SK-N-SH treated with all-trans-retinoic acid at 6 μM for 48 hours (cell line): ENCODE measurements around the gene PRKG1.

Experiments used
- ATAC-seq: fragments of 200-7000 bp; cut with Tn5 transposase; 3 replicates; pipeline ENCODE4 v1.9.1; 2020; ENCODE audit warnings: mild to moderate bottlenecking, moderate library complexity
- ARNTL ChIP-seq: fragments of 450-650 bp; formaldehyde crosslinking; IDR thresholded peaks from 2 replicates; pipeline ENCODE4 v1.5.0; 2020; ENCODE audit warnings: low read depth, mild to moderate bottlenecking, moderate library complexity, borderline replicate concordance
- BACH2 ChIP-seq: fragments of 250-450 bp; sonication (Bioruptor Pico); IDR thresholded peaks from 2 replicates; pipeline ENCODE4 v1.9.0; 2021; ENCODE audit warnings: mild to moderate bottlenecking, borderline replicate concordance
- CSDC2 ChIP-seq: fragments of 250-450 bp; sonication (Bioruptor Pico); IDR thresholded peaks from 2 replicates; pipeline ENCODE4 v1.5.0; 2020; ENCODE audit warnings: mild to moderate bottlenecking, moderate library complexity
- CSRNP3 ChIP-seq: fragments of 250-450 bp; sonication (Bioruptor Pico); IDR thresholded peaks from 2 replicates; pipeline ENCODE4 v1.5.1; 2021; ENCODE audit warnings: mild to moderate bottlenecking, moderate library complexity
- ESRRG ChIP-seq: fragments of 250-450 bp; sonication (Bioruptor Pico); IDR thresholded peaks from 2 replicates; pipeline ENCODE4 v1.6.1; 2021; ENCODE audit warnings: mild to moderate bottlenecking
- GLIS3 ChIP-seq: fragments of 250-450 bp; sonication (Bioruptor Pico); IDR thresholded peaks from 2 replicates; pipeline ENCODE4 v1.5.0; 2020; ENCODE audit warnings: mild to moderate bottlenecking, moderate library complexity
- ISL1 ChIP-seq: fragments of 250-450 bp; sonication (Bioruptor Pico); IDR thresholded peaks from 2 replicates; pipeline ENCODE4 v2.1.2; 2022; ENCODE audit warnings: mild to moderate bottlenecking, moderate library complexity
- OSR1 ChIP-seq: fragments of 250-450 bp; sonication (Bioruptor Pico); IDR thresholded peaks from 2 replicates; pipeline ENCODE4 v1.8.0; 2022; ENCODE audit warnings: moderate library complexity, mild to moderate bottlenecking, inconsistent platforms
- PATZ1 ChIP-seq: fragments of 250-450 bp; sonication (Bioruptor Pico); IDR thresholded peaks from 2 replicates; pipeline ENCODE4 v1.8.0; 2020; ENCODE audit warnings: mild to moderate bottlenecking, moderate library complexity, borderline replicate concordance
- POU6F1 ChIP-seq: fragments of 250-450 bp; sonication (Bioruptor Pico); IDR thresholded peaks from 2 replicates; pipeline ENCODE4 v1.8.0; 2021; ENCODE audit warnings: low read depth, mild to moderate bottlenecking, moderate library complexity, borderline replicate concordance
- PPARA ChIP-seq: fragments of 250-450 bp; sonication (Bioruptor Pico); IDR thresholded peaks from 2 replicates; pipeline ENCODE4 v1.5.0; 2020; ENCODE audit warnings: mild to moderate bottlenecking, borderline replicate concordance
- RARB ChIP-seq: fragments of 250-450 bp; sonication (Bioruptor Pico); IDR thresholded peaks from 2 replicates; pipeline ENCODE4 v1.8.0; 2021; ENCODE audit warnings: mild to moderate bottlenecking, moderate library complexity
- SNAI2 ChIP-seq: fragments of 250-450 bp; sonication (Bioruptor Pico); IDR thresholded peaks from 2 replicates; pipeline ENCODE4 v1.5.0; 2020; ENCODE audit warnings: mild to moderate bottlenecking, moderate library complexity
- TCF4 ChIP-seq: fragments of 250-450 bp; sonication (Bioruptor Pico); IDR thresholded peaks from 2 replicates; pipeline ENCODE4 v1.8.0; 2021; ENCODE audit warnings: mild to moderate bottlenecking, moderate library complexity, borderline replicate concordance
- TOX ChIP-seq: fragments of 250-450 bp; sonication (Bioruptor Pico); IDR thresholded peaks from 2 replicates; pipeline ENCODE4 v1.8.0; 2021; ENCODE audit warnings: mild to moderate bottlenecking, moderate library complexity, borderline replicate concordance
- ZC3H10 ChIP-seq: fragments of 250-450 bp; sonication (Bioruptor Pico); IDR thresholded peaks from 2 replicates; pipeline ENCODE4 v1.5.1; 2021; ENCODE audit warnings: mild to moderate bottlenecking, moderate library complexity
- ZFP3 ChIP-seq: fragments of 250-450 bp; sonication (Bioruptor Pico); IDR thresholded peaks from 2 replicates; pipeline ENCODE4 v1.5.0; 2020; ENCODE audit warnings: mild to moderate bottlenecking, moderate library complexity
- ZFP30 ChIP-seq: fragments of 450-650 bp; formaldehyde crosslinking; IDR thresholded peaks from 2 replicates; pipeline ENCODE4 v1.5.0; 2022; ENCODE audit warnings: mild to moderate bottlenecking, moderate library complexity
- ZNF565 ChIP-seq: fragments of 450-650 bp; formaldehyde crosslinking; conservative IDR thresholded peaks from 2 replicates; pipeline ENCODE4 v1.5.0; 2020; ENCODE audit warnings: low read depth, mild to moderate bottlenecking, moderate library complexity
- ZNF70 ChIP-seq: fragments of 450-650 bp; formaldehyde crosslinking; IDR thresholded peaks from 2 replicates; pipeline ENCODE4 v1.5.0; 2020; ENCODE audit warnings: mild to moderate bottlenecking, moderate library complexity
- ZNF8 ChIP-seq: fragments of 450-650 bp; formaldehyde crosslinking; IDR thresholded peaks from 2 replicates; pipeline ENCODE4 v1.5.0; 2020; ENCODE audit warnings: mild to moderate bottlenecking, moderate library complexity
- TF ChIP-seq, protein P1 (sequence below): fragments of 250-450 bp; sonication (Bioruptor Pico); IDR thresholded peaks from 2 replicates; pipeline ENCODE4 v1.5.1; 2020; ENCODE audit warnings: low read depth, mild to moderate bottlenecking, moderate library complexity

PRKG1 gene

DNA sequence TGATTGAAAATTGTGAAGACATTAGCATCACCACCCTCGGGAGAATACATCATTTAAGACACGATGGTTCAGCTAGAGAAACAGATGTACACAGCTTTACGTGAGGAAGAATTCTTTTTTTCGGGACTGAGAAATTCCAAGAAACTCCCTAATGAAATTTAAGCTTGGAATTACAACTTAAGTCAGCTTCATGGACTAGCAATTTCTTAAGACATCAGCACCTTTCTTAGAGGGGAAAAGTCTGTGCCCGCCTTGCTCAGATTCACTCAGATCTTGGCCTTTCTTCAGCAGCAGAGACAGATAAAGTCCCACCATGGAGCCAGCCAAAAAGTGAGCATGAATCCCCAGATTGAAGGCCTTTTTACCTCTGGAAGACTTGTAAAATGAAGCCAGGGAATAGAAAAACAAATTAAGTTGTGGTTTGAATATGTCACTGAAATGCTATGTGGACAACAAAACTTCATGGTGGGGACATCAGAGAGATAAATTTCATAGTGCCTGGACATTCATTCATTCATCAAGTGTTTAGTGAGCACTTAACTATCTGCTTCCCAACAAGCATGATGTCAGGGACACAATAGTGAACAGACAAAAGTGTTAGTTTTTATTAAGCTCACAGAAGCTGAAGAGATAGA lies 32.1 kb downstream of the PRKG1 start:
- no peak for ATAC-seq
- no peak for TF ChIP-seq CSDC2 (CRISPR knock-in tag)
- TF ChIP-seq BACH2 (CRISPR knock-in tag), result no peak
- TF ChIP-seq ZC3H10 (CRISPR knock-in tag), result no peak
- TF ChIP-seq ZNF8, result no peak
- no peak for TF ChIP-seq POU6F1 (CRISPR knock-in tag)
- no peak for TF ChIP-seq ZFP3
- no peak for TF ChIP-seq RARB
- no peak for TF ChIP-seq ZFP30 (CRISPR knock-in tag)
- TF ChIP-seq TCF4 (CRISPR knock-in tag), result no peak
- TF ChIP-seq ARNTL, result no peak
- TF ChIP-seq OSR1, result no peak
- TF ChIP-seq ZNF565 (CRISPR knock-in tag), result no peak
- TF ChIP-seq GLIS3, result no peak
- no peak for TF ChIP-seq ZNF70 (CRISPR knock-in tag)
- no peak for TF ChIP-seq CSRNP3 (CRISPR knock-in tag)
- TF ChIP-seq SNAI2 (CRISPR knock-in tag), result no peak
- no peak for TF ChIP-seq PATZ1 (CRISPR knock-in tag)
- no peak for TF ChIP-seq ISL1 (CRISPR knock-in tag)
- TF ChIP-seq, all 23 proteins: peak for 0

GRCh38 chr10:51108406-51108805 lies 34.1 kb downstream of the PRKG1 start:
- TF ChIP-seq ESRRG (CRISPR knock-in tag) (no peak), BACH2 (CRISPR knock-in tag) (no peak), ISL1 (CRISPR knock-in tag) (no peak)
- ATAC-seq, result no peak

- TF ChIP-seq ZNF70 (CRISPR knock-in tag) (no peak), ISL1 (CRISPR knock-in tag) (0 out of 2 replicates have a peak, but pooled peaks have one; percentile 19)
- ATAC-seq, result peak; percentile 81
Measured at GRCh38 chr10:51109801-51110533, 35.7 kb downstream of the PRKG1 start.

- peak; percentile 12; the same call in 2 of the 3 replicates for ATAC-seq
- TF ChIP-seq TOX (no peak), GLIS3 (no peak), OSR1 (no peak), ZFP3 (no peak), ZNF70 (CRISPR knock-in tag) (no peak), TCF4 (CRISPR knock-in tag) (no peak), POU6F1 (CRISPR knock-in tag) (no peak), ISL1 (CRISPR knock-in tag) (no peak)
Measured at GRCh38 chr10:51112013-51112412, 37.7 kb downstream of the PRKG1 start.

DNA sequence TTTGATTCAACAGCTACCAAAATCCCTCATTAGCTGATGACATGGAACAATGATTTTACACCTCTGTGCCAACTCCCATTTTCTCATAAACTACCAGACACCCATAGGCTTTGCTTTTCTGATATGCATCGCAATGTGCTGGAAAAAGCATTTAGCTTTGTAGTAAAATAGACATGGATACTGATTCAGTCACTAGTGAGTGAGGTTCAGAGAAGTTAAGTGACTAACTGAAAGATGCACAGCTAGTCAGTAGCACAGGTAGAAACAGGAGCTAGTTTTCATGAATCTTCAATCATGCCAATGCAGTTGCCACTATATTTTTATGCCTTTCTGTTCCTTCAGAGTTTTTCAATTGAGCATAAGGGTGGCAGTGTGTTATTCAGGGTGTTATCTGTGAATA lies 38.7 kb downstream of the PRKG1 start:
- TF ChIP-seq ZNF8 (no peak), CSRNP3 (CRISPR knock-in tag) (no peak), ESRRG (CRISPR knock-in tag) (no peak), PPARA (no peak), ISL1 (CRISPR knock-in tag) (no peak), ARNTL (no peak), ZNF565 (CRISPR knock-in tag) (no peak), BACH2 (CRISPR knock-in tag) (no peak), ZFP3 (no peak), RARB (no peak)
- TF ChIP-seq, protein P1, sequence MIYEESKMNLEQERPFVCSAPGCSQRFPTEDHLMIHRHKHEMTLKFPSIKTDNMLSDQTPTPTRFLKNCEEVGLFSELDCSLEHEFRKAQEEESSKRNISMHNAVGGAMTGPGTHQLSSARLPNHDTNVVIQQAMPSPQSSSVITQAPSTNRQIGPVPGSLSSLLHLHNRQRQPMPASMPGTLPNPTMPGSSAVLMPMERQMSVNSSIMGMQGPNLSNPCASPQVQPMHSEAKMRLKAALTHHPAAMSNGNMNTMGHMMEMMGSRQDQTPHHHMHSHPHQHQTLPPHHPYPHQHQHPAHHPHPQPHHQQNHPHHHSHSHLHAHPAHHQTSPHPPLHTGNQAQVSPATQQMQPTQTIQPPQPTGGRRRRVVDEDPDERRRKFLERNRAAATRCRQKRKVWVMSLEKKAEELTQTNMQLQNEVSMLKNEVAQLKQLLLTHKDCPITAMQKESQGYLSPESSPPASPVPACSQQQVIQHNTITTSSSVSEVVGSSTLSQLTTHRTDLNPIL (CRISPR knock-in tag), result no peak
- ATAC-seq, result no peak
